Measurements from ENCODE around the gene ARID1B.
A peak's percentile ranks its signal among the peaks of the same experiment; 100 is the strongest.

The ARID1B gene

GRCh38 chr6:156883497-156884252, 106.5 kb downstream of the ARID1B start:
- DNase-seq = peak; percentile 94

GRCh38 chr6:156884306-156884705, 107.1 kb downstream of the ARID1B start:
- DNase-seq = peak; percentile 83

- DNase-seq = no peak
Measured at GRCh38 chr6:156885562-156885961, 108.4 kb downstream of the ARID1B start.

- no peak for DNase-seq
Measured at GRCh38 chr6:156886409-156886808, 109.2 kb downstream of the ARID1B start.

GRCh38 chr6:156887623-156888269, 110.6 kb downstream of the ARID1B start:
- no peak for DNase-seq

- DNase-seq = no peak
Measured at GRCh38 chr6:156889469-156889868, 112.3 kb downstream of the ARID1B start.

GRCh38 chr6:156889986-156890385, 112.8 kb downstream of the ARID1B start:
- no peak for DNase-seq

- DNase-seq = no peak
Measured at GRCh38 chr6:156890627-156891314, 113.6 kb downstream of the ARID1B start.

- no peak for DNase-seq
Measured at GRCh38 chr6:156897907-156898531, 120.8 kb downstream of the ARID1B start.

- no peak for DNase-seq
Measured at GRCh38 chr6:156899071-156899470, 121.9 kb downstream of the ARID1B start.

- DNase-seq = no peak
Measured at GRCh38 chr6:156899532-156900135, 122.5 kb downstream of the ARID1B start.

- no peak for DNase-seq
Measured at GRCh38 chr6:156900292-156900691, 123.1 kb downstream of the ARID1B start.

GRCh38 chr6:156901309-156902019, 124.3 kb downstream of the ARID1B start:
- DNase-seq = no peak

- no peak for DNase-seq
Measured at GRCh38 chr6:156902782-156903181, 125.6 kb downstream of the ARID1B start.

GRCh38 chr6:156904176-156904967, 127.2 kb downstream of the ARID1B start:
- no peak for DNase-seq

- DNase-seq = no peak
Measured at GRCh38 chr6:156905801-156906200, 128.6 kb downstream of the ARID1B start.

GRCh38 chr6:156906451-156906850, 129.3 kb downstream of the ARID1B start:
- DNase-seq = no peak

- no peak for DNase-seq
Measured at GRCh38 chr6:156909212-156910010, 132.2 kb downstream of the ARID1B start.

GRCh38 chr6:156910011-156910334, 132.8 kb downstream of the ARID1B start:
- no peak for DNase-seq

GRCh38 chr6:156910938-156911337, 133.8 kb downstream of the ARID1B start:
- DNase-seq = no peak

- DNase-seq = no peak
Measured at GRCh38 chr6:156911581-156911980, 134.4 kb downstream of the ARID1B start.
